A549 (cell line): ENCODE results near the gene PPM1H. TPM values are rescaled to one million over a fixed set of nuclear protein-coding genes. Genes with fewer than 3 reads are reported as not detected.

Experiments used
- ATAC-seq, 2 experiments: fragments of 200-7000 bp in 1 of 2; fragments of >200 bp in 1 of 2; cut with Nextera tagmentation in 1 of 2; cut with Tn5 transposase in 1 of 2; 3 replicates each; pipeline versions ENCODE4 v1.8.0 to v1.9.1; 2018 to 2020; ENCODE audit warnings: mild to moderate bottlenecking in 1 of 2, moderate library complexity in 1 of 2
- CTCF ChIA-PET: fragments of 300-600 bp; sonication (Branson Sonifier 250); formaldehyde crosslinking; extraction: SDS; loops from one replicate; lab custom pipeline; 2021; ENCODE audit warnings: antibody characterized with exemption, inconsistent platforms; lab: Yijun Ruan, JAX
- POLR2A ChIA-PET: fragments of 350-600 bp; formaldehyde crosslinking; extraction: SDS; loops from one replicate; lab custom pipeline; 2021; ENCODE audit warnings: antibody characterized with exemption, inconsistent platforms; lab: Yijun Ruan, JAX
- DNase-seq, 2 experiments: peaks; one replicate each; pipeline versions ENCODE4 v3.0.0 to v3.0.0-alpha.2; 2011 to 2016; ENCODE audit warnings: low read depth in 1 of 2, low spot score in 1 of 2
- FAIRE-seq: peaks from 2 replicates; lab custom pipeline; 2011; peaks lifted over from hg19 to GRCh38; lab: Jason Lieb, UNC
- H3K27ac ChIP-seq, 2 experiments: fragments of >200 bp; sonication (Bioruptor Twin); formaldehyde crosslinking; 3 replicates each; pipeline ENCODE4 v1.5.1; 2016 to 2017
- H3K4me1 ChIP-seq: fragments of >200 bp; sonication (Bioruptor Twin); formaldehyde crosslinking; 3 replicates; pipeline ENCODE4 v1.6.1; 2016
- H3K4me2 ChIP-seq: fragments of >200 bp; sonication (Bioruptor Twin); formaldehyde crosslinking; 3 replicates; pipeline ENCODE4 v1.6.1; 2016
- H3K4me3 ChIP-seq: fragments of >200 bp; sonication (Bioruptor Twin); formaldehyde crosslinking; 3 replicates; pipeline ENCODE4 v1.5.1; 2016
- H3K9me3 ChIP-seq: fragments of >200 bp; sonication (Bioruptor Twin); formaldehyde crosslinking; 3 replicates; pipeline ENCODE4 v1.6.1; 2016
- ATOH8 ChIP-seq: fragments of 250-450 bp; sonication (Bioruptor Pico); IDR thresholded peaks from 2 replicates; pipeline ENCODE4 v1.5.0; 2020; ENCODE audit warnings: low read depth, mild to moderate bottlenecking, moderate library complexity
- BHLHE40 ChIP-seq: IDR thresholded peaks from 2 replicates; pipeline ENCODE4 v1.6.1; 2012; ENCODE audit warnings: low read depth, low read length, inconsistent platforms
- CBX2 ChIP-seq: fragments of 200-600 bp; sonication (generic); IDR thresholded peaks from 2 replicates; pipeline ENCODE4 v1.6.1; 2016; ENCODE audit warnings: low read depth, mild to moderate bottlenecking, borderline replicate concordance
- EHF ChIP-seq: fragments of 250-450 bp; sonication (Bioruptor Pico); IDR thresholded peaks from 2 replicates; pipeline ENCODE4 v1.5.0; 2020; ENCODE audit warnings: mild to moderate bottlenecking
- EHMT2 ChIP-seq: fragments of 200-600 bp; sonication (generic); IDR thresholded peaks from 2 replicates; pipeline ENCODE4 v1.6.1; 2016; ENCODE audit warnings: antibody characterized with exemption, low read depth, mild to moderate bottlenecking, moderate library complexity
- ELK1 ChIP-seq: fragments of 150-350 bp; IDR thresholded peaks from 2 replicates; pipeline ENCODE4 v1.6.1; 2014; ENCODE audit warnings: low read depth, mild to moderate bottlenecking, low read length
- ESRRA ChIP-seq: fragments of 150-350 bp; IDR thresholded peaks from 2 replicates; pipeline ENCODE4 v1.6.1; 2014; ENCODE audit warnings: mild to moderate bottlenecking, low read length, borderline replicate concordance
- GATA3 ChIP-seq: IDR thresholded peaks from 2 replicates; pipeline ENCODE4 v1.6.1; 2012; ENCODE audit warnings: borderline replicate concordance
- HOXA7 ChIP-seq: fragments of 250-450 bp; sonication (Bioruptor Pico); IDR thresholded peaks from 2 replicates; pipeline ENCODE4 v1.5.0; 2020; ENCODE audit warnings: mild to moderate bottlenecking, moderate library complexity
- MAFK ChIP-seq: fragments of 450-650 bp; IDR thresholded peaks from 2 replicates; pipeline ENCODE4 v1.6.1; 2014; ENCODE audit not compliant: partially characterized antibody
- MAZ ChIP-seq: fragments of 150-350 bp; IDR thresholded peaks from 2 replicates; pipeline ENCODE4 v1.6.1; 2014; ENCODE audit warnings: antibody characterized with exemption, low read depth, low read length, borderline replicate concordance
- MYC ChIP-seq: IDR thresholded peaks from 2 replicates; pipeline ENCODE4 v1.6.1; 2012; ENCODE audit warnings: mild to moderate bottlenecking, inconsistent platforms, low read length, improper control_type of control experiment, borderline replicate concordance
- NPAS2 ChIP-seq: fragments of 250-450 bp; sonication (Bioruptor Pico); IDR thresholded peaks from 2 replicates; pipeline ENCODE4 v1.8.0; 2022; ENCODE audit warnings: mild to moderate bottlenecking, moderate library complexity, borderline replicate concordance
- PHF8 ChIP-seq: fragments of 200-600 bp; sonication (generic); IDR thresholded peaks from 2 replicates; pipeline ENCODE4 v1.6.1; 2016; ENCODE audit warnings: low read depth, mild to moderate bottlenecking, antibody characterized with exemption, moderate library complexity, borderline replicate concordance
- RARB ChIP-seq: fragments of 250-450 bp; sonication (Bioruptor Pico); IDR thresholded peaks from 2 replicates; pipeline ENCODE4 v1.8.0; 2021; ENCODE audit warnings: mild to moderate bottlenecking, moderate library complexity
- REST ChIP-seq: fragments of 200-600 bp; sonication (generic); IDR thresholded peaks from 2 replicates; pipeline ENCODE4 v1.6.1; 2016; ENCODE audit warnings: antibody characterized with exemption, mild to moderate bottlenecking, moderate library complexity
- RFX5 ChIP-seq: fragments of 450-650 bp; IDR thresholded peaks from 2 replicates; pipeline ENCODE4 v1.7.1; 2014; ENCODE audit warnings: antibody characterized with exemption, mild to moderate bottlenecking, moderate library complexity
- RNF2 ChIP-seq: fragments of 200-600 bp; sonication (generic); IDR thresholded peaks from 2 replicates; pipeline ENCODE4 v1.6.1; 2016; ENCODE audit warnings: low read depth, mild to moderate bottlenecking, antibody characterized with exemption, moderate library complexity, borderline replicate concordance
- SMC3 ChIP-seq: fragments of >200 bp; sonication (Bioruptor Twin); formaldehyde crosslinking; IDR thresholded peaks from 3 replicates; pipeline ENCODE4 v1.6.1; 2018; ENCODE audit warnings: inconsistent platforms
- TFCP2L1 ChIP-seq: fragments of 250-450 bp; sonication (Bioruptor Pico); IDR thresholded peaks from 2 replicates; pipeline ENCODE4 v1.5.0; 2021; ENCODE audit warnings: mild to moderate bottlenecking
- USF2 ChIP-seq: fragments of 450-650 bp; IDR thresholded peaks from 2 replicates; pipeline ENCODE4 v1.6.1; 2014; ENCODE audit warnings: antibody characterized with exemption
- WGBS: methylation state at CpG from one replicate; pipeline ENCODE4 v1.1.6; 2017; ENCODE audit errors: missing lambda C conversion rate; 5-methylcytosine and 5-hydroxymethylcytosine counted together
- polyA plus RNA-seq, 4 experiments: library from polyadenylated mRNA; depleted of rRNA in 3 of 4; stranded (reverse); fragments of >200 nt; fragmentation: RNase III in 1 of 4; extraction: RNeasy Plus Mini Kit Qiagen cat#74134 plus additional on column Dnase treatment in 1 of 4; gene quantifications; 2 replicates in 3 of 4; 3 replicates in 1 of 4; pipeline ENCODE4 v1.2.3, GENCODE V29; 2011 to 2017

The PPM1H gene
- polyA plus RNA-seq, 2 of the 4 experiments (the other 2 are of a cell fraction) = 7.8 TPM

GRCh38 chr12:62659453-62660295, 275.3 kb downstream of the PPM1H start:
- H3K4me3 ChIP-seq = no peak overlapping the region
- TF ChIP-seq MYC (no peak), NPAS2 (CRISPR knock-in tag) (no peak), EHMT2 (no peak), ATOH8 (CRISPR knock-in tag) (no peak), RARB (CRISPR knock-in tag) (no peak), TFCP2L1 (CRISPR knock-in tag) (no peak), RFX5 (no peak), BHLHE40 (no peak), EHF (CRISPR knock-in tag) (no peak), ESRRA (no peak), PHF8 (no peak), CBX2 (no peak)
- TF ChIP-seq, all 56 proteins: peak for 0
- FAIRE-seq (no peak), DNase-seq (no peak), ATAC-seq (no peak)
- 70% methylated on average over 3 of the region's 3 CpGs for WGBS
- peak overlapping the region in 1 of 2 experiments; percentile 21; a peak in 1 of 6 replicates for H3K27ac ChIP-seq
- CTCF ChIA-PET = interaction anchor here (0.6 kb wide), 1 partner anchor 23 kb away, joined by 3 read pairs; no protein-coding TSS in a partner anchor
- H3K4me1 ChIP-seq = no peaks in the 10 kb centered on the region
- peaks cover 8% of the 10 kb centered on the region; the same call in 2 of the 3 replicates for H3K9me3 ChIP-seq
- POLR2A ChIA-PET = no interaction called here
- H3K4me2 ChIP-seq = no peak overlapping the region

- ATAC-seq (no peak), DNase-seq (no peak), FAIRE-seq (no peak)
- 0 out of 6 replicates have a peak overlapping the region, but pooled peaks of 1 of the 2 experiments have one; percentile 12 for H3K27ac ChIP-seq
- POLR2A ChIA-PET = no interaction called here
- no peak overlapping the region for H3K4me3 ChIP-seq
- H3K9me3 ChIP-seq = peaks cover 8% of the 10 kb centered on the region; the same call in 2 of the 3 replicates
- TF ChIP-seq ESRRA (no peak), MAFK (no peak), GATA3 (no peak), TFCP2L1 (CRISPR knock-in tag) (no peak), REST (no peak), CBX2 (no peak), BHLHE40 (no peak)
- no peaks in the 10 kb centered on the region for H3K4me1 ChIP-seq
- H3K4me2 ChIP-seq = no peak overlapping the region
- CTCF ChIA-PET = interaction anchor here (0.6 kb wide), 1 partner anchor 23 kb away, joined by 3 read pairs; no protein-coding TSS in a partner anchor
- WGBS = 92% methylated on average over 7 of the region's 7 CpGs
Measured at GRCh38 chr12:62658910-62659309, 276.0 kb downstream of the PPM1H start.

GRCh38 chr12:62657363-62657632, 277.7 kb downstream of the PPM1H start:
- no peak for FAIRE-seq
- Histone ChIP-seq H3K4me2 (no peak overlapping the region), H3K4me3 (no peak overlapping the region), H3K4me1 (0 out of 3 replicates have a peak, but pooled peaks cover 10% of the 10 kb centered on the region), H3K27ac (peak overlapping the region in 1 of 2 experiments; percentile 31; a peak in 3 of 6 replicates), H3K9me3 (peaks cover 8% of the 10 kb centered on the region; the same call in 2 of the 3 replicates)
- ChIA-PET CTCF (interaction anchor here (1.1 to 1.3 kb wide), 2 partner anchors 9 to 23 kb away, joined by 3 to 4 read pairs; no protein-coding TSS in a partner anchor), POLR2A (interaction anchor here (0.7 kb wide), 1 partner anchor 8 kb away, joined by 5 read pairs; no protein-coding TSS in a partner anchor)
- TF ChIP-seq ELK1 (no peak), SMC3 (no peak), RNF2 (no peak), MAZ (no peak), USF2 (no peak), HOXA7 (no peak)
- 94% methylated on average over 1 of the region's 1 CpG for WGBS
- no peak for DNase-seq
- ATAC-seq = peak in 1 of 2 experiments; percentile 32; a peak in 2 of 6 replicates
